WTC11 (cell line): ENCODE results near the gene MPV17L2. TPM values are rescaled to one million over a fixed set of nuclear protein-coding genes. Genes with fewer than 3 reads are reported as not detected.

Experiments
- ATAC-seq: fragments of 200-7000 bp; cut with Tn5 transposase; 2 replicates; pipeline ENCODE4 v1.10.0; 2021; ENCODE audit warnings: mild to moderate bottlenecking, moderate library complexity
- CTCF ChIA-PET: fragments of 300-600 bp; sonication (Branson Sonifier 250); formaldehyde crosslinking; loops from one replicate; lab custom pipeline; 2021; ENCODE audit warnings: antibody characterized with exemption; lab: Charles Lee
- POLR2A ChIA-PET: fragments of 350-600 bp; sonication (Branson Sonifier 250); formaldehyde crosslinking; loops from one replicate; lab custom pipeline; 2021; ENCODE audit warnings: antibody characterized with exemption; lab: Charles Lee
- DNase-seq: peaks from one replicate; pipeline ENCODE4 v3.0.0; 2021; ENCODE audit warnings: low spot score
- H3K27ac Mint-ChIP-seq: 2 replicates; pipeline ENCODE4 v1.8.0; 2021; ENCODE audit warnings: mixed read lengths
- H3K27me3 Mint-ChIP-seq: 2 replicates; pipeline ENCODE4 v1.8.0; 2021; ENCODE audit warnings: low read depth, mild to moderate bottlenecking, moderate library complexity, mixed read lengths
- H3K36me3 Mint-ChIP-seq: 2 replicates; pipeline ENCODE4 v1.8.0; 2021; ENCODE audit warnings: mixed read lengths
- H3K4me1 Mint-ChIP-seq: 2 replicates; pipeline ENCODE4 v1.8.0; 2022; ENCODE audit warnings: mixed read lengths
- H3K4me3 Mint-ChIP-seq: 2 replicates; pipeline ENCODE4 v1.8.0; 2021; ENCODE audit warnings: mild to moderate bottlenecking, moderate library complexity, mixed read lengths
- H3K9me3 Mint-ChIP-seq: 2 replicates; pipeline ENCODE4 v1.8.0; 2021; ENCODE audit warnings: mixed read lengths
- EMX1 ChIP-seq: fragments of 250-450 bp; sonication (Bioruptor Pico); IDR thresholded peaks from 2 replicates; pipeline ENCODE4 v1.8.0; 2021; ENCODE audit warnings: mild to moderate bottlenecking
- HMGA2 ChIP-seq: fragments of 250-450 bp; sonication (Bioruptor Pico); IDR thresholded peaks from 2 replicates; pipeline ENCODE4 v1.4.0; 2021; ENCODE audit warnings: mild to moderate bottlenecking, moderate library complexity
- JAZF1 ChIP-seq: fragments of 250-450 bp; sonication (Bioruptor Pico); IDR thresholded peaks from 2 replicates; pipeline ENCODE4 v1.9.0; 2021; ENCODE audit warnings: moderate library complexity, mild to moderate bottlenecking, inconsistent platforms
- MXD4 ChIP-seq: fragments of 250-450 bp; sonication (Bioruptor Pico); IDR thresholded peaks from 2 replicates; pipeline ENCODE4 v1.8.0; 2021; ENCODE audit warnings: mild to moderate bottlenecking, moderate library complexity, borderline replicate concordance
- NR1H2 ChIP-seq: sonication (generic); formaldehyde crosslinking; IDR thresholded peaks from 2 replicates; pipeline ENCODE4 v1.9.0; 2021; ENCODE audit warnings: mild to moderate bottlenecking, moderate library complexity, missing genetic modification reagents
- NR3C1 ChIP-seq: sonication (generic); formaldehyde crosslinking; conservative IDR thresholded peaks from 2 replicates; pipeline ENCODE4 v1.8.1; 2023; ENCODE audit warnings: low read depth, mild to moderate bottlenecking, missing genetic modification reagents
- PRRX2 ChIP-seq: fragments of 250-450 bp; sonication (Bioruptor Pico); IDR thresholded peaks from 2 replicates; pipeline ENCODE4 v1.8.0; 2021; ENCODE audit warnings: mild to moderate bottlenecking
- TEAD1 ChIP-seq: sonication (generic); formaldehyde crosslinking; IDR thresholded peaks from 2 replicates; pipeline ENCODE4 v1.8.0; 2022; ENCODE audit warnings: mild to moderate bottlenecking, missing genetic modification reagents
- ZNF317 ChIP-seq: sonication (generic); formaldehyde crosslinking; IDR thresholded peaks from 2 replicates; pipeline ENCODE4 v1.8.1; 2023; ENCODE audit warnings: low read depth, mild to moderate bottlenecking, moderate library complexity, missing genetic modification reagents, borderline replicate concordance
- ZNF423 ChIP-seq: fragments of 250-450 bp; sonication (Bioruptor Pico); IDR thresholded peaks from 2 replicates; pipeline ENCODE4 v2.1.2; 2022; ENCODE audit warnings: mild to moderate bottlenecking, moderate library complexity
- total RNA-seq: library from RNA; stranded (reverse); gene quantifications from 3 replicates; pipeline ENCODE4 v1.2.3, GENCODE V29; 2021
- TF ChIP-seq, protein P1 (sequence below): sonication (generic); formaldehyde crosslinking; IDR thresholded peaks from 2 replicates; pipeline ENCODE4 v1.8.0; 2023; ENCODE audit warnings: missing genetic modification reagents
- TF ChIP-seq, protein P2 (sequence below): sonication (generic); formaldehyde crosslinking; IDR thresholded peaks from 2 replicates; pipeline ENCODE4 v1.8.1; 2023; ENCODE audit warnings: mild to moderate bottlenecking, missing genetic modification reagents
- TF ChIP-seq, protein P3 (sequence below): sonication (generic); formaldehyde crosslinking; IDR thresholded peaks from 2 replicates; pipeline ENCODE4 v1.8.1; 2022; ENCODE audit warnings: mild to moderate bottlenecking, moderate library complexity, missing genetic modification reagents
- TF ChIP-seq, protein P4 (sequence below): fragments of 250-450 bp; sonication (Bioruptor Pico); IDR thresholded peaks from 2 replicates; pipeline ENCODE4 v1.9.0; 2021; ENCODE audit warnings: mild to moderate bottlenecking, borderline replicate concordance
- TF ChIP-seq, protein P5 (sequence below): sonication (generic); formaldehyde crosslinking; conservative IDR thresholded peaks from 2 replicates; pipeline ENCODE4 v1.8.1; 2023; ENCODE audit warnings: mild to moderate bottlenecking, low read depth, missing genetic modification reagents, moderate library complexity
- TF ChIP-seq, protein P6 (sequence below): sonication (generic); formaldehyde crosslinking; IDR thresholded peaks from 2 replicates; pipeline ENCODE4 v1.8.1; 2022; ENCODE audit warnings: missing genetic modification reagents, borderline replicate concordance

MPV17L2 gene
- total RNA-seq, 1 experiment from 2014 or later: 29.8 TPM

DNA sequence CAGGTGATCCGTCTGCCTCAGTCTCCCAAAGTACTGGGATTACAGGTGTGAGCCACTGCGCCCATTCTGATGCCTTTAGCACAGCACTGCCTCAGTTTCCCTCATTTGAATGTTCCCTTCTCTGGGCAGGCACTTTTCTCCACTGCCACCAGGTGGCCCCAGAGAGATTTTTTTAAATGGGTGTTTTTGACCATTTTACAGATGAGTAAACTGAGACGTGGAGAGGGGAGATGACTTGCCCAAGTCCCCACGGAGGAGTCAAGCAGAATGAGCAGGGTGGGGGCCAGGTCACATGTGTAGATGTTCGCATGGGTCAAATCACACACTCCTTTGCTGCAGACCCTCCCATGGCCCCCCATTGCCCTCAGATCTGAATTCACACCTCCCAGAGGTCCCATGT lies 36.5 kb downstream of the MPV17L2 start (continued):
- TF ChIP-seq, protein P1, sequence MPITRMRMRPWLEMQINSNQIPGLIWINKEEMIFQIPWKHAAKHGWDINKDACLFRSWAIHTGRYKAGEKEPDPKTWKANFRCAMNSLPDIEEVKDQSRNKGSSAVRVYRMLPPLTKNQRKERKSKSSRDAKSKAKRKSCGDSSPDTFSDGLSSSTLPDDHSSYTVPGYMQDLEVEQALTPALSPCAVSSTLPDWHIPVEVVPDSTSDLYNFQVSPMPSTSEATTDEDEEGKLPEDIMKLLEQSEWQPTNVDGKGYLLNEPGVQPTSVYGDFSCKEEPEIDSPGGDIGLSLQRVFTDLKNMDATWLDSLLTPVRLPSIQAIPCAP (CRISPR knock-in tag): no peak

DNA sequence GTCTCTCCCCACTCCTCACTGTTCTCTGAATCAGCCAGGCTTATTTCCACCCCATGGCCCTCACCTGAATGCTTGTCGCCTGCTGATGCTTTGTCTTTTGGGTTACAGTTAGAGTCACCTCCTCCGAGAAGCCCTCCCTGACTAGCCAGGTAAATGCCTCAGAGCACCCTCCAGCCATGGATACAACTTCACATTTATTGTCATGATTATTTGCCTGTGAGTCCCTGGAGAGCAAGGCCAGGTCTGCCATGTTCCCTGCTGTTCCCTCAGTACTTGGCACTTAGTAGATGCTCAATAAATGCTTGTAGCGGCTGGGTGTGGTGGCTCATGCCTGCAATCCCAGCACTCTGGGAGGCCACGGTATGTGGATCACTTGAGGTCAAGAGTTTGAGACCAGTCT lies 36.9 kb downstream of the MPV17L2 start:
- Mint-ChIP-seq H3K27me3 (peaks cover 32% of the 10 kb centered on the region), H3K36me3 (no peaks in the 10 kb centered on the region), H3K9me3 (no peaks in the 10 kb centered on the region), H3K4me1 (peaks cover 35% of the 10 kb centered on the region), H3K4me3 (no peak overlapping the region), H3K27ac (no peak overlapping the region)
- DNase-seq: no peak
- TF ChIP-seq JAZF1 (CRISPR knock-in tag) (no peak), NR3C1 (CRISPR knock-in tag) (no peak), PRRX2 (no peak), HMGA2 (CRISPR knock-in tag) (no peak), TEAD1 (CRISPR knock-in tag) (no peak), ZNF423 (CRISPR knock-in tag) (peak; percentile 53), ZNF317 (no peak)
- TF ChIP-seq, protein P2, sequence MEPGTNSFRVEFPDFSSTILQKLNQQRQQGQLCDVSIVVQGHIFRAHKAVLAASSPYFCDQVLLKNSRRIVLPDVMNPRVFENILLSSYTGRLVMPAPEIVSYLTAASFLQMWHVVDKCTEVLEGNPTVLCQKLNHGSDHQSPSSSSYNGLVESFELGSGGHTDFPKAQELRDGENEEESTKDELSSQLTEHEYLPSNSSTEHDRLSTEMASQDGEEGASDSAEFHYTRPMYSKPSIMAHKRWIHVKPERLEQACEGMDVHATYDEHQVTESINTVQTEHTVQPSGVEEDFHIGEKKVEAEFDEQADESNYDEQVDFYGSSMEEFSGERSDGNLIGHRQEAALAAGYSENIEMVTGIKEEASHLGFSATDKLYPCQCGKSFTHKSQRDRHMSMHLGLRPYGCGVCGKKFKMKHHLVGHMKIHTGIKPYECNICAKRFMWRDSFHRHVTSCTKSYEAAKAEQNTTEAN: no peak
- no peak for ATAC-seq
- ChIA-PET CTCF (interaction anchor here (4.1 to 4.6 kb wide), 4 partner anchors 9 to 50 kb away, joined by 42 to 100 read pairs (median 67); partner anchors contain the start of genes JUND and RAB3A), POLR2A (interaction anchor here (0.6 kb wide), 1 partner anchor 47 kb away, joined by 3 read pairs; no protein-coding TSS in a partner anchor)

DNA sequence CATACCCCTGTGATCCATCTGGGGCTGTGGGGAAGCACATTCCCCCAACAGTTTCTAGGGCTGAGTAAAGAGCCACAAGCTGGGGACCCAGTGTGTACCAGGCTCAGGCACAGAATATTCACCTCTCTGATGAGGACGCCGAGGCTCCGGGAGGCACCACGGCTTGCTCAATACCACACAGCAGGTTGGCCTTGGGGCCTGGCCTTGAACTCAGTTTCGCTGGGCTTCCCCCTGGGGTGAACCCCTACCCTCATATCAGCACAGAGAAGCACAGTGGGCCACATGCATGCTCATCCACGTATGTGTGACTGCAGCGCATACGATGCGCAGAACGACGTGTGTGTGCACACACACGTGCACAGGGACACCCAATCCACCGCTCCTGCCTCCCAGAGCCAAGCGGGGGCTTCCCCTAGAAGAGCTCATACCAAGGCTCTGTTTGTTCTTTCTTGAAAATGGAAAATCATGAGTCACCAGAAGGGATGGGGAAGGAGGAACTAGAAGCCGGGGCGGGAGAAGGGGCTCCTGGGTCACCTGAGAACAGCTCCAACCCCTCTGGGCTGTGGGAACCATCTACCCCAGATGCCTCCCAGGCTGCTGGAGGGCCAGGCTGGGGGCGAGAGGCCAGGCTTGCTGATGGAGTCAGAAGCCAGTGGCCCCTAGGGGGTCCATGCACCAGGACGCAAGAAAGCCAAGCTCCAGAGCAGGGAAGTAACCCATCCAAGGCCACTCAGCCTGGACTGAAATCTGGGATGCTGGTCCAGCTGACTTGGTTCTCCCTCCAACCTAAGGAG lies 38.1 kb downstream of the MPV17L2 start:
- CTCF ChIA-PET: interaction anchor here (0.8 to 4.6 kb wide), 17 partner anchors 10 to 179 kb away, joined by 3 to 100 read pairs (median 18); partner anchors contain the start of genes GDF15, JUND, MPV17L2 and RAB3A
- ATAC-seq (no peak), DNase-seq (no peak)
- no peaks in the 10 kb centered on the region for H3K36me3 Mint-ChIP-seq
- no peak overlapping the region; the same call in 1 of the 2 replicates for H3K4me3 Mint-ChIP-seq
- TF ChIP-seq, protein P3, sequence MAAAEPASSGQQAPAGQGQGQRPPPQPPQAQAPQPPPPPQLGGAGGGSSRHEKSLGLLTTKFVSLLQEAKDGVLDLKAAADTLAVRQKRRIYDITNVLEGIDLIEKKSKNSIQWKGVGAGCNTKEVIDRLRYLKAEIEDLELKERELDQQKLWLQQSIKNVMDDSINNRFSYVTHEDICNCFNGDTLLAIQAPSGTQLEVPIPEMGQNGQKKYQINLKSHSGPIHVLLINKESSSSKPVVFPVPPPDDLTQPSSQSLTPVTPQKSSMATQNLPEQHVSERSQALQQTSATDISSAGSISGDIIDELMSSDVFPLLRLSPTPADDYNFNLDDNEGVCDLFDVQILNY (CRISPR knock-in tag): 0 out of 2 replicates have a peak, but pooled peaks have one; percentile 26
- TF ChIP-seq EMX1 (CRISPR knock-in tag): no peak
- H3K27me3 Mint-ChIP-seq: peaks cover 27% of the 10 kb centered on the region
- H3K9me3 Mint-ChIP-seq: no peaks in the 10 kb centered on the region
- H3K27ac Mint-ChIP-seq: no peak overlapping the region
- POLR2A ChIA-PET: interaction anchor here (2.0 to 3.2 kb wide), 2 partner anchors 12 to 50 kb away, joined by 5 to 18 read pairs; partner anchors contain the start of gene JUND
- peaks cover 31% of the 10 kb centered on the region for H3K4me1 Mint-ChIP-seq

DNA sequence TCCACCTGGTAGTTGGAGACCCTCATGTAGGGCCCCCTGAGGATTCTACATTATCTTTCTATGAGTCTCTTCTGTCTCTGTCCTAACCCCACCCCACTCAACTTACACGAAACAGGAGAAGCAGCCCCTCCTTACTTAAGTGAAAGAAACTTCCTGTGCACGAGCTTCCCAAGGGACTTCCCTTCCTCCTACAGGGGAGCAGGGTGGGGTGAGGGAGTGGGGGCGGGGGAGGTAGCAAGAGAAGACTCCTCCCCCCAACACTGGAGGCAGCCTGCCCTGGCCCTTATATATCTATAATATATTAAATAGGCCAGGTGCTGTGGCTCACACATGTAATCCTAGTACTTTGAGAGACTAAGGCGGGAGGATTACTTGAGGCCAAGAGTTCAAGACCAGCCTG lies 38.8 kb downstream of the MPV17L2 start:
- Mint-ChIP-seq H3K4me1 (peaks cover 31% of the 10 kb centered on the region), H3K27ac (0 out of 2 replicates have a peak overlapping the region, but pooled peaks have one; percentile 45), H3K27me3 (peaks cover 22% of the 10 kb centered on the region), H3K9me3 (no peaks in the 10 kb centered on the region), H3K36me3 (no peaks in the 10 kb centered on the region), H3K4me3 (peak overlapping the region; percentile 78)
- DNase-seq: no peak
- peak; percentile 11 for ATAC-seq
- ChIA-PET CTCF (interaction anchor here (0.8 to 4.6 kb wide), 23 partner anchors 8 to 187 kb away, joined by 3 to 100 read pairs (median 14); partner anchors contain the start of genes GDF15, JUND, MPV17L2 and RAB3A), POLR2A (interaction anchor here (2.0 to 3.2 kb wide), 5 partner anchors 12 to 185 kb away, joined by 5 to 21 read pairs (median 5); partner anchors contain the start of genes JUND and RAB3A)
- TF ChIP-seq EMX1 (CRISPR knock-in tag) (no peak), TEAD1 (CRISPR knock-in tag) (no peak), NR1H2 (CRISPR knock-in tag) (no peak), MXD4 (CRISPR knock-in tag) (no peak)
- TF ChIP-seq, protein P4, sequence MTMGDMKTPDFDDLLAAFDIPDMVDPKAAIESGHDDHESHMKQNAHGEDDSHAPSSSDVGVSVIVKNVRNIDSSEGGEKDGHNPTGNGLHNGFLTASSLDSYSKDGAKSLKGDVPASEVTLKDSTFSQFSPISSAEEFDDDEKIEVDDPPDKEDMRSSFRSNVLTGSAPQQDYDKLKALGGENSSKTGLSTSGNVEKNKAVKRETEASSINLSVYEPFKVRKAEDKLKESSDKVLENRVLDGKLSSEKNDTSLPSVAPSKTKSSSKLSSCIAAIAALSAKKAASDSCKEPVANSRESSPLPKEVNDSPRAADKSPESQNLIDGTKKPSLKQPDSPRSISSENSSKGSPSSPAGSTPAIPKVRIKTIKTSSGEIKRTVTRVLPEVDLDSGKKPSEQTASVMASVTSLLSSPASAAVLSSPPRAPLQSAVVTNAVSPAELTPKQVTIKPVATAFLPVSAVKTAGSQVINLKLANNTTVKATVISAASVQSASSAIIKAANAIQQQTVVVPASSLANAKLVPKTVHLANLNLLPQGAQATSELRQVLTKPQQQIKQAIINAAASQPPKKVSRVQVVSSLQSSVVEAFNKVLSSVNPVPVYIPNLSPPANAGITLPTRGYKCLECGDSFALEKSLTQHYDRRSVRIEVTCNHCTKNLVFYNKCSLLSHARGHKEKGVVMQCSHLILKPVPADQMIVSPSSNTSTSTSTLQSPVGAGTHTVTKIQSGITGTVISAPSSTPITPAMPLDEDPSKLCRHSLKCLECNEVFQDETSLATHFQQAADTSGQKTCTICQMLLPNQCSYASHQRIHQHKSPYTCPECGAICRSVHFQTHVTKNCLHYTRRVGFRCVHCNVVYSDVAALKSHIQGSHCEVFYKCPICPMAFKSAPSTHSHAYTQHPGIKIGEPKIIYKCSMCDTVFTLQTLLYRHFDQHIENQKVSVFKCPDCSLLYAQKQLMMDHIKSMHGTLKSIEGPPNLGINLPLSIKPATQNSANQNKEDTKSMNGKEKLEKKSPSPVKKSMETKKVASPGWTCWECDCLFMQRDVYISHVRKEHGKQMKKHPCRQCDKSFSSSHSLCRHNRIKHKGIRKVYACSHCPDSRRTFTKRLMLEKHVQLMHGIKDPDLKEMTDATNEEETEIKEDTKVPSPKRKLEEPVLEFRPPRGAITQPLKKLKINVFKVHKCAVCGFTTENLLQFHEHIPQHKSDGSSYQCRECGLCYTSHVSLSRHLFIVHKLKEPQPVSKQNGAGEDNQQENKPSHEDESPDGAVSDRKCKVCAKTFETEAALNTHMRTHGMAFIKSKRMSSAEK: no peak
- TF ChIP-seq, protein P5, sequence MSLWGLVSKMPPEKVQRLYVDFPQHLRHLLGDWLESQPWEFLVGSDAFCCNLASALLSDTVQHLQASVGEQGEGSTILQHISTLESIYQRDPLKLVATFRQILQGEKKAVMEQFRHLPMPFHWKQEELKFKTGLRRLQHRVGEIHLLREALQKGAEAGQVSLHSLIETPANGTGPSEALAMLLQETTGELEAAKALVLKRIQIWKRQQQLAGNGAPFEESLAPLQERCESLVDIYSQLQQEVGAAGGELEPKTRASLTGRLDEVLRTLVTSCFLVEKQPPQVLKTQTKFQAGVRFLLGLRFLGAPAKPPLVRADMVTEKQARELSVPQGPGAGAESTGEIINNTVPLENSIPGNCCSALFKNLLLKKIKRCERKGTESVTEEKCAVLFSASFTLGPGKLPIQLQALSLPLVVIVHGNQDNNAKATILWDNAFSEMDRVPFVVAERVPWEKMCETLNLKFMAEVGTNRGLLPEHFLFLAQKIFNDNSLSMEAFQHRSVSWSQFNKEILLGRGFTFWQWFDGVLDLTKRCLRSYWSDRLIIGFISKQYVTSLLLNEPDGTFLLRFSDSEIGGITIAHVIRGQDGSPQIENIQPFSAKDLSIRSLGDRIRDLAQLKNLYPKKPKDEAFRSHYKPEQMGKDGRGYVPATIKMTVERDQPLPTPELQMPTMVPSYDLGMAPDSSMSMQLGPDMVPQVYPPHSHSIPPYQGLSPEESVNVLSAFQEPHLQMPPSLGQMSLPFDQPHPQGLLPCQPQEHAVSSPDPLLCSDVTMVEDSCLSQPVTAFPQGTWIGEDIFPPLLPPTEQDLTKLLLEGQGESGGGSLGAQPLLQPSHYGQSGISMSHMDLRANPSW (CRISPR knock-in tag): no peak
- TF ChIP-seq, protein P6, sequence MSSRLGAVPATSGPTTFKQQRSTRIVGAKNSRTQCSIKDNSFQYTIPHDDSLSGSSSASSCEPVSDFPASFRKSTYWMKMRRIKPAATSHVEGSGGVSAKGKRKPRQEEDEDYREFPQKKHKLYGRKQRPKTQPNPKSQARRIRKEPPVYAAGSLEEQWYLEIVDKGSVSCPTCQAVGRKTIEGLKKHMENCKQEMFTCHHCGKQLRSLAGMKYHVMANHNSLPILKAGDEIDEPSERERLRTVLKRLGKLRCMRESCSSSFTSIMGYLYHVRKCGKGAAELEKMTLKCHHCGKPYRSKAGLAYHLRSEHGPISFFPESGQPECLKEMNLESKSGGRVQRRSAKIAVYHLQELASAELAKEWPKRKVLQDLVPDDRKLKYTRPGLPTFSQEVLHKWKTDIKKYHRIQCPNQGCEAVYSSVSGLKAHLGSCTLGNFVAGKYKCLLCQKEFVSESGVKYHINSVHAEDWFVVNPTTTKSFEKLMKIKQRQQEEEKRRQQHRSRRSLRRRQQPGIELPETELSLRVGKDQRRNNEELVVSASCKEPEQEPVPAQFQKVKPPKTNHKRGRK (CRISPR knock-in tag): no peak
